PFSK-1 (cell line): Measurements from ENCODE around the gene TOPAZ1. TPM values are rescaled to one million over a fixed set of nuclear protein-coding genes. Genes with fewer than 3 reads are reported as not detected.

ENCODE experiments used
- FOXP2 ChIP-seq: optimal IDR thresholded peaks from 2 replicates; pipeline ENCODE3; 2011; ENCODE audit warnings: borderline replicate concordance, control low read depth, inconsistent platforms; ENCODE audit not compliant: insufficient read depth; ENCODE audit errors: extremely low read length, extremely low read depth
- POLR2AphosphoS5 ChIP-seq: IDR thresholded peaks from 2 replicates; pipeline ENCODE4 v1.6.1; 2012; ENCODE audit warnings: low read depth, mild to moderate bottlenecking, control low read depth, low read length, moderate library complexity
- SIN3A ChIP-seq: IDR thresholded peaks from 2 replicates; pipeline ENCODE4 v1.6.1; 2012; ENCODE audit warnings: mild to moderate bottlenecking, low read length, moderate library complexity, borderline replicate concordance; ENCODE audit not compliant: insufficient read depth
- TAF1 ChIP-seq: IDR thresholded peaks from 2 replicates; pipeline ENCODE4 v1.6.1; 2012; ENCODE audit warnings: low read length, control low read depth, borderline replicate concordance; ENCODE audit not compliant: insufficient read depth
- polyA plus RNA-seq: library from polyadenylated mRNA; unstranded; fragments of >200 nt; gene quantifications from one replicate; pipeline ENCODE4 v1.2.1, GENCODE V29; 2012; ENCODE audit warnings: low read depth, missing spikeins; ENCODE audit not compliant: insufficient read length
- TF ChIP-seq, protein P1 (sequence below), 2 experiments: IDR thresholded peaks; 2 replicates each; pipeline versions ENCODE4 v1.6.1 to v1.8.0; 2011 to 2012; ENCODE audit warnings: low read depth in 2 of 2, low read length in 2 of 2, control low read depth in 1 of 2, inconsistent platforms in 1 of 2, mild to moderate bottlenecking in 1 of 2, moderate library complexity in 1 of 2; ENCODE audit not compliant: insufficient read depth in 1 of 2

TOPAZ1 gene
- not detected for polyA plus RNA-seq

DNA sequence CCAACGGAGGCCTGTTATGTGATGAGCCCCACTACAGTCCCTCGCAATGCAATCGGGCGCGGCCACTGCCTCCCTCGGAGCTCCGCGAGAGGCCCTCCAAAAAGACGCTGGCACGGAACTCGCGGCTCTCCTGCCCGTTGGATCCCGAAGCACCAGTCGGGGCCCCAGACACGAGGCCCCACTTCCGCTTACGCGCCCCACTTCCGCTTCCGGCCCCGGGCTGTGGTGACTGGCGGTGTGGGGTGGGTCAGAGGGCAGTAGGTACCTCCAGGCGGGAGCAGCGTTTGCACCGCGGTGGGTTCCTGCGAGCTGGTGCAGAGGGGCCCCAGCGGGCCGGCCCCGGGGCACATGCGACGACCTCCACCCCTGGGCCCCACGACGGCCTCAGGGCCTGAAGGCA, at the start of gene TOPAZ1:
TSS of gene TOPAZ1 (plus strand) at position 181 of the 400 bp plus-strand sequence. CDS start at position 349, 168 bp downstream.
- TF ChIP-seq, protein P1, sequence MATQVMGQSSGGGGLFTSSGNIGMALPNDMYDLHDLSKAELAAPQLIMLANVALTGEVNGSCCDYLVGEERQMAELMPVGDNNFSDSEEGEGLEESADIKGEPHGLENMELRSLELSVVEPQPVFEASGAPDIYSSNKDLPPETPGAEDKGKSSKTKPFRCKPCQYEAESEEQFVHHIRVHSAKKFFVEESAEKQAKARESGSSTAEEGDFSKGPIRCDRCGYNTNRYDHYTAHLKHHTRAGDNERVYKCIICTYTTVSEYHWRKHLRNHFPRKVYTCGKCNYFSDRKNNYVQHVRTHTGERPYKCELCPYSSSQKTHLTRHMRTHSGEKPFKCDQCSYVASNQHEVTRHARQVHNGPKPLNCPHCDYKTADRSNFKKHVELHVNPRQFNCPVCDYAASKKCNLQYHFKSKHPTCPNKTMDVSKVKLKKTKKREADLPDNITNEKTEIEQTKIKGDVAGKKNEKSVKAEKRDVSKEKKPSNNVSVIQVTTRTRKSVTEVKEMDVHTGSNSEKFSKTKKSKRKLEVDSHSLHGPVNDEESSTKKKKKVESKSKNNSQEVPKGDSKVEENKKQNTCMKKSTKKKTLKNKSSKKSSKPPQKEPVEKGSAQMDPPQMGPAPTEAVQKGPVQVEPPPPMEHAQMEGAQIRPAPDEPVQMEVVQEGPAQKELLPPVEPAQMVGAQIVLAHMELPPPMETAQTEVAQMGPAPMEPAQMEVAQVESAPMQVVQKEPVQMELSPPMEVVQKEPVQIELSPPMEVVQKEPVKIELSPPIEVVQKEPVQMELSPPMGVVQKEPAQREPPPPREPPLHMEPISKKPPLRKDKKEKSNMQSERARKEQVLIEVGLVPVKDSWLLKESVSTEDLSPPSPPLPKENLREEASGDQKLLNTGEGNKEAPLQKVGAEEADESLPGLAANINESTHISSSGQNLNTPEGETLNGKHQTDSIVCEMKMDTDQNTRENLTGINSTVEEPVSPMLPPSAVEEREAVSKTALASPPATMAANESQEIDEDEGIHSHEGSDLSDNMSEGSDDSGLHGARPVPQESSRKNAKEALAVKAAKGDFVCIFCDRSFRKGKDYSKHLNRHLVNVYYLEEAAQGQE (IDR thresholded peaks at IDR 0.05; ENCODE audit: insufficient read depth in 1 of 2, low read depth in 2 of 2, low read length in 2 of 2), result no peak
- TF ChIP-seq TAF1 (no peak), SIN3A (no peak), POLR2AphosphoS5 (no peak), FOXP2 (no peak)

DNA sequence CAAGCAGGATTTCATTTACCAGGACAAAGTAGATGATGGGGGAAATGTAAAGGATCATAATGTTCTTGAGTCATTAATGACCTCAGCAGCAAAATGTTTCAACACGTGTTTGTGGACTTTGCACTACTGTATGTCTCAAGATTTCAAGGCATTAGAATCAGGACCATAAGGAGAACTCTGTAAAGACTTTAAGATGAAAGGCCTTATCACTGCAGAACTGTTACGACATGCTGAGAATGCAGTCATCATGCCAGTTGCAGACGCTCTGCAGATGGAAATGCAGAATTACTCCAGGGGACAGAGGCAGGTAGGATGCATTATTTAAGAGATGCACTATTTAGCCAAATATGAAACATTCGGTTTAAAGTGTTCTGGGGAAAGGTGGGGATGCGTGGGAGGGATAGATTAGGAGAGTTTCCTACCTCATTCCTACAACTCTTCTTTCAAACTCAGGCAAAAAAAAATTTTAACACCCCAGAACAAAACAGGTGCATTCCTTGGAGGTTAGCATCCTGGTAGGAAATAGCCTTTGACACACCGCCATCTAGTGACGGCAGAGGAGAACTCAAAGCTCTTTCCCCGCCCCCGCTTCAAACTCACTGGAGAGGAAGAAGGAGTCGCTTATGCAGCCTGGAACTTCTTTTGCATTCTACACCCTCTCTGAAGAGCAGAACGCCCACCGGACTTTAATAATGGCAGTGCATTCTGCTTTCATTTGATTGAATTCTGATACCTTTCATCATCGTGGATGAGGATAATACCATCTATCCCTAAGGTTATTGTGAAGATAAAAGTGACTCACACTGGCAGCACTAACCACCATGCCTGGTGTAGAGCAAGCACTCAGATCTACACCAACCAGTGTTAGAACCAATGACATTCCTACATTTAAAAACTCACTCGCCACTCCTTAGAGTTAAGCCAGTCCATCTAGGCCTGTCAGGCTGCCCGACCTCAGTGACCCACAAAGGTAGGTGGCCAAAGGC, 43.1 kb upstream of the TOPAZ1 start:
- TF ChIP-seq POLR2AphosphoS5, result no peak
- TF ChIP-seq SIN3A, result no peak

DNA sequence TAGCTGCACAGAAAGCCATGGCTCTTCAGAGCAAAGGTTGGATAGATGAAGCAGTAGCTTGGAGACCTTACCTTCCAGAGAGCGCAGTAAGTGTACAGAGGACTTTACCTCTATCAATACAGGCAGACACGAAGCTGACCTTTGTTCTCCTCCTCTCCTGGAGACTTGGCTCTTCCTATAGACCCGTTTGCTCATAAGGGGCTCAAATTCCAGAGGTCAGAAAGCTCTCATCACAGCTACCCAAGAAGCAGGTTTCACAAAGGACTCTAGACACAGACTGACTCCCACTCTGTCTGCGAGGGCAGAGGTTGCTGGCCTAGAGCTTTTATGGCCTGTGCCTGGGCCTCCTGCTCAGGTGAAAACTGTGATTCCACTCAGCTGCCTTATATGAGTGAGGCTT, 35.4 kb upstream of the TOPAZ1 start:
- TF ChIP-seq, protein P1 (IDR thresholded peaks at IDR 0.05; ENCODE audit: insufficient read depth in 1 of 2, low read depth in 2 of 2, low read length in 2 of 2), result no peak
- TF ChIP-seq POLR2AphosphoS5, result no peak

DNA sequence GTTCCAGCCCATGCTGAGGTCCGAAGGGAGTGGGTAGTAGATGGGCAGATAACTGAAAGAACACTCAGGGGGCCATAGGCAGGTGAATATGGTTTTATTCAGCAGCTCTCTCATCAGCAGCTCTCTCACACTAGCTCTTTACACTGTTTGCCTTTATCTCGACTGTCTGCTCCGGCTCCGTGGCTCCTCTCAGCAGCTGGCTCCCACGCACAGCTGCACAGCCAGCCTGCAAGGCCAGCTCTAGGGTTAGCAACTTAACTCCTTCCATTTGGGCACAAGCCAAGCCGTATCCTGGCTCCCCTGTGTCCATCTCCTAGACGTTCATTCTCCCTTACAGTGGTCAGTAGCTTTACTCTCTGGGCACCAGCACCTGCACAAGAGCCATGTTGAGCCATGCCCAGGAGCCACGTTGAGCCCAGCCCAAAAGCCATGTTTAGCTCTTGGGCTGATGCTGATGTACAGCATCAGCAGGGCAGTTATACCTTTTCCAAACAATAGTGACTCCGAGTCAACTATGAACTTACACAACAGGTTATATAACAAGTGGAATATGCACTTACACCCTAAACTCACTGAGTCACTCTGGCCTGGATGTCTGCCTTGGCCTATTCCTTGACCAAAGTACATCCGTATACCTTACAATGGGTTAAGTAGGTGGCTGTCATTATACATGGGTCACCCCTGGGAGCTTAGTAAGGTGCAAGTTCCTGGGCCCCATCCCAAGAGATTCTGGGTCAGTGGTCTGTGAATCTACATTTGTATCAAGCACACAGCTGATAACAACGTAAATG, 34.6 kb upstream of the TOPAZ1 start:
- TF ChIP-seq FOXP2, result no peak
- TF ChIP-seq, protein P1 (IDR thresholded peaks at IDR 0.05; ENCODE audit: insufficient read depth in 1 of 2, low read depth in 2 of 2, low read length in 2 of 2), result no peak
- no peak for TF ChIP-seq TAF1
- no peak for TF ChIP-seq SIN3A
- no peak for TF ChIP-seq POLR2AphosphoS5

DNA sequence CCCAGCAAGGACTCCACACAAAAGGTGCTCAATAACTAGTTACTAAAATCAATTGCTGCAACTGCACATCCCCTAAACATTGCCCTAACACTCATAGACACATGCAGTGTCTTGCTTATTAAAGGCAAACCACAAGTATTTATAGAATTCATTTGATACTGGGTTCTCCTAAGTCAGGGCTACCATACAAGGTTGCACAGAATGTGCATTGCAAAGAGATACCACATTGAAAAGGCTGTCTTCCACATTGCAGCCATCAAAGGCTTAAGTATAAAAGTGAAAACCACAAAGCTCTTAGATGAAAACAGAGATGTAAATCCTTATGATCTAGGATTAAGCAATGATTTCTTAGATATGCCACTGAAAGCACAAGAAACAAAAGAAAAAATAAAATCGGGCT, 33.6 kb upstream of the TOPAZ1 start:
- TF ChIP-seq TAF1, result no peak
- TF ChIP-seq, protein P1 (IDR thresholded peaks at IDR 0.05; ENCODE audit: insufficient read depth in 1 of 2, low read depth in 2 of 2, low read length in 2 of 2), result no peak
- TF ChIP-seq SIN3A, result no peak
- no peak for TF ChIP-seq POLR2AphosphoS5
- TF ChIP-seq FOXP2, result no peak
